K562 (cell line): ENCODE measurements around the gene HECW1. TPM values are rescaled to one million over a fixed set of nuclear protein-coding genes. Genes with fewer than 3 reads are reported as not detected.

ENCODE experiments used
- ATAC-seq: fragments of 200-7000 bp; cut with Tn5 transposase; 3 replicates; pipeline ENCODE4 v1.9.1; 2020; ENCODE audit warnings: moderate library complexity
- BruUV-seq: library from RNA; stranded (reverse); fragments of 400-500 nt; replicated peaks from 2 replicates; lab custom pipeline; 2021; lab: Mats Ljungman, UMichigan
- CTCF ChIA-PET: fragments of 300-600 bp; formaldehyde crosslinking; extraction: SDS; loops from one replicate; lab custom pipeline; 2021; ENCODE audit warnings: low intra/inter-chr PET ratio; lab: Yijun Ruan, JAX
- POLR2A ChIA-PET: fragments of 300-600, 350-650 bp; sonication (Branson Sonifier 250); formaldehyde crosslinking; extraction: SDS; loops from one replicate; lab custom pipeline; 2021; ENCODE audit warnings: antibody characterized with exemption, inconsistent platforms; lab: Yijun Ruan, JAX
- DNase-seq, 4 experiments: peaks; one replicate each; pipeline versions ENCODE4 v3.0.0 to v3.0.0-alpha.2; 2011 to 2018; ENCODE audit warnings: low spot score in 3 of 4, mixed read lengths in 3 of 4; ENCODE audit errors: extremely low read depth in 1 of 4
- FAIRE-seq: peaks from 2 replicates; lab custom pipeline; 2011; peaks lifted over from hg19 to GRCh38; lab: Jason Lieb, UNC
- H2AFZ ChIP-seq: 2 replicates; pipeline ENCODE4 v1.6.0; 2011; ENCODE audit warnings: low read depth, low read length, control low read depth, inconsistent platforms
- H3K27ac ChIP-seq: fragments of 200-600 bp; 3 replicates; pipeline ENCODE4 v1.8.0; 2011; ENCODE audit warnings: low read depth, mild to moderate bottlenecking, control low read depth, inconsistent platforms, low read length, moderate library complexity, mixed read lengths; ENCODE audit errors: extremely low read depth
- H3K27me3 ChIP-seq, 2 experiments: fragments of 300-600 bp in 1 of 2; 2 replicates in 1 of 2; 3 replicates in 1 of 2; pipeline versions ENCODE4 v1.6.0 to v1.8.0; 2011; ENCODE audit warnings: inconsistent platforms in 2 of 2, low read length in 2 of 2, mild to moderate bottlenecking in 1 of 2, mixed read lengths in 1 of 2, moderate library complexity in 1 of 2; ENCODE audit not compliant: control insufficient read depth in 2 of 2, insufficient read depth in 2 of 2
- H3K36me3 ChIP-seq: fragments of 300-600 bp; 3 replicates; pipeline ENCODE4 v1.8.0; 2011; ENCODE audit warnings: mild to moderate bottlenecking, low read length, inconsistent platforms; ENCODE audit not compliant: control insufficient read depth, insufficient read depth
- H3K4me1 ChIP-seq, 2 experiments: fragments of 200-600 bp in 1 of 2; replicated peaks in 1 of 2; 2 replicates in 1 of 2; 3 replicates in 1 of 2; pipeline versions ENCODE4 v1.5.1 to v1.8.0; 2011; ENCODE audit warnings: inconsistent platforms in 2 of 2, low read length in 2 of 2, mild to moderate bottlenecking in 1 of 2, mixed read lengths in 1 of 2, moderate library complexity in 1 of 2; ENCODE audit not compliant: control insufficient read depth in 2 of 2, insufficient read depth in 2 of 2
- H3K4me2 ChIP-seq: 2 replicates; pipeline ENCODE4 v1.6.1; 2011; ENCODE audit warnings: low read length, control low read depth, inconsistent platforms, mixed read lengths; ENCODE audit not compliant: insufficient read depth
- H3K4me3 ChIP-seq: fragments of 200-600 bp; sonication (generic), shearing (Covaris generic); 2 replicates; pipeline ENCODE4 v1.5.1; 2016; ENCODE audit warnings: control low read depth, inconsistent platforms
- H3K79me2 ChIP-seq: fragments of 200-600 bp; 3 replicates; pipeline ENCODE4 v1.8.0; 2011; ENCODE audit warnings: low read length, inconsistent platforms; ENCODE audit not compliant: control insufficient read depth, insufficient read depth
- H3K9ac ChIP-seq, 2 experiments: 2 replicates each; pipeline versions ENCODE4 v1.6.0 to v1.6.1; 2011; ENCODE audit warnings: low read depth in 2 of 2, low read length in 2 of 2, control low read depth in 1 of 2, inconsistent platforms in 1 of 2, mild to moderate bottlenecking in 1 of 2, mixed read lengths in 1 of 2; ENCODE audit not compliant: insufficient read depth in 1 of 2
- H3K9me1 ChIP-seq: one replicate; pipeline ENCODE4 v1.6.0; 2011; ENCODE audit warnings: inconsistent platforms, mild to moderate bottlenecking, low read length, moderate library complexity; ENCODE audit not compliant: control insufficient read depth, insufficient read depth
- H3K9me3 ChIP-seq: replicated peaks from 2 replicates; pipeline ENCODE4 v1.5.1; 2011; ENCODE audit warnings: low read depth, low read length, inconsistent platforms; ENCODE audit not compliant: control insufficient read depth, insufficient read depth
- H4K20me1 ChIP-seq: replicated peaks from 2 replicates; pipeline ENCODE4 v1.6.1; 2011; ENCODE audit warnings: low read length, inconsistent platforms, mixed read lengths; ENCODE audit not compliant: control insufficient read depth, insufficient read depth
- E2F1 ChIP-seq: sonication (generic); formaldehyde crosslinking; IDR thresholded peaks from 2 replicates; pipeline ENCODE4 v1.8.1; 2023; ENCODE audit warnings: mild to moderate bottlenecking, missing genetic modification reagents, moderate library complexity
- E2F8 ChIP-seq: fragments of 450-650 bp; IDR thresholded peaks from 2 replicates; pipeline ENCODE4 v1.7.1; 2018; ENCODE audit warnings: mild to moderate bottlenecking, low read depth; ENCODE audit not compliant: partially characterized antibody
- KLF1 ChIP-seq: fragments of 450-650 bp; IDR thresholded peaks from 2 replicates; pipeline ENCODE4 v1.6.1; 2016; ENCODE audit warnings: missing genetic modification characterization, missing compliant biosample characterization
- KLF6 ChIP-seq: fragments of 250-450 bp; sonication (Bioruptor Pico); IDR thresholded peaks from 2 replicates; pipeline ENCODE4 v1.4.0; 2020; ENCODE audit warnings: mild to moderate bottlenecking, moderate library complexity, borderline replicate concordance
- MBD2 ChIP-seq: sonication (generic); IDR thresholded peaks from 2 replicates; pipeline ENCODE4 v1.6.1; 2016; ENCODE audit warnings: low read depth, borderline replicate concordance
- NRF1 ChIP-seq, 2 experiments: fragments of 450-650 bp; IDR thresholded peaks in 1 of 2; conservative IDR thresholded peaks in 1 of 2; 2 replicates each; pipeline ENCODE4 v1.6.1; 2014; ENCODE audit warnings: mild to moderate bottlenecking in 2 of 2
- SIN3A ChIP-seq, 2 experiments: fragments of 150-350 bp in 1 of 2; IDR thresholded peaks; 2 replicates each; pipeline ENCODE4 v1.6.1; 2011 to 2016; ENCODE audit warnings: borderline replicate concordance in 2 of 2, low read depth in 2 of 2, low read length in 2 of 2, mild to moderate bottlenecking in 2 of 2, moderate library complexity in 2 of 2; ENCODE audit not compliant: control insufficient read depth in 1 of 2
- STAT5B ChIP-seq: fragments of 250-450 bp; sonication (Bioruptor Pico); IDR thresholded peaks from 2 replicates; pipeline ENCODE4 v1.8.0; 2021; ENCODE audit warnings: mild to moderate bottlenecking, inconsistent platforms
- TSC22D4 ChIP-seq: fragments of 450-650 bp; IDR thresholded peaks from 2 replicates; pipeline ENCODE4 v1.6.1; 2016; ENCODE audit warnings: missing genetic modification characterization, missing biosample characterization, control low read depth
- ZNF23 ChIP-seq: fragments of 250-450 bp; sonication (Bioruptor Pico); IDR thresholded peaks from 2 replicates; pipeline ENCODE4 v1.4.0; 2020; ENCODE audit warnings: mild to moderate bottlenecking
- ZNF695 ChIP-seq: fragments of 450-650 bp; formaldehyde crosslinking; IDR thresholded peaks from 2 replicates; pipeline ENCODE4 v1.4.0; 2020; ENCODE audit warnings: mild to moderate bottlenecking, moderate library complexity
- ZNF717 ChIP-seq: fragments of 250-450 bp; sonication (Bioruptor Pico); IDR thresholded peaks from 2 replicates; pipeline ENCODE4 v1.5.0; 2021
- WGBS: fragments of 100-300 bp; shearing (Covaris generic); methylation state at CpG from one replicate; pipeline ENCODE4 v1.1.6; 2016; ENCODE audit warnings: low coverage, mixed read lengths; ENCODE audit not compliant: insufficient coverage; ENCODE audit errors: missing lambda C conversion rate; 5-methylcytosine and 5-hydroxymethylcytosine counted together
- in situ Hi-C: fragments of 300-500 bp; cut with MboI; formaldehyde crosslinking; loops from 4 replicates; pipeline ENCODE4 v1.15.0; 2018; ENCODE audit warnings: inconsistent platforms, mixed read lengths
- intact Hi-C: fragments of 100-400 bp; cut with micrococcal nuclease; formaldehyde crosslinking; loops from 2 replicates; pipeline ENCODE4 v1.14.2; 2022
- polyA plus RNA-seq, 8 experiments: library from polyadenylated mRNA; depleted of rRNA in 4 of 8; stranded (reverse) in 5 of 8; unstranded in 3 of 8; fragments of >200 nt; fragmentation: Nextera tagmentation in 2 of 8; fragmentation: Illumina TruSeq in 1 of 8; extraction: Ambion mirVana in 2 of 8; extraction: Trizol in 1 of 8; gene quantifications; 2 replicates each; pipeline versions ENCODE4 v1.2.1 to v1.2.3, GENCODE V29; 2011 to 2014; ENCODE audit warnings: inconsistent platforms in 1 of 8, missing spikeins in 1 of 8
- total RNA-seq, 7 experiments: library from RNA; depleted of rRNA in 6 of 7; stranded (reverse); fragments of >200 nt in 6 of 7; fragmentation: Illumina TruSeq in 2 of 7; extraction: Trizol in 2 of 7; gene quantifications; 2 replicates each; pipeline versions ENCODE4 v1.2.1 to v1.2.3, GENCODE V29; 2011 to 2021; ENCODE audit warnings: low replicate concordance in 1 of 7

Gene HECW1
- total and polyA plus RNA-seq, 9 of the 15 experiments (the other 6 are each of a cell fraction or from before 2014, with no cell fraction given) = 0.07 to 0.31 (median 0.13) TPM; not detected in 4

GRCh38 chr7:43377196-43377960 is 264.9 kb downstream of the HECW1 start:
- TF ChIP-seq E2F1 (CRISPR knock-in tag) = no peak
- no peak for TF ChIP-seq ZNF717 (CRISPR knock-in tag)
- TF ChIP-seq ZNF695 = no peak
- TF ChIP-seq STAT5B = no peak
- TF ChIP-seq KLF1 = no peak
- no peak for TF ChIP-seq ZNF23 (CRISPR knock-in tag)
- TF ChIP-seq E2F8 = no peak
- no peak for TF ChIP-seq SIN3A (IDR thresholded peaks at IDR 0.05; ENCODE audit: borderline replicate concordance in 2 of 2, control insufficient read depth in 1 of 2, low read depth in 2 of 2, low read length in 2 of 2)
- no peak for TF ChIP-seq TSC22D4
- no peak for TF ChIP-seq NRF1 (conservative IDR thresholded peaks at IDR 0.05 in 1 of 2, IDR thresholded peaks at IDR 0.05 in 1 of 2)
- TF ChIP-seq KLF6 (CRISPR knock-in tag) = no peak
- TF ChIP-seq MBD2 = no peak
- H3K9me3 ChIP-seq = no peaks in the 10 kb centered on the region
- no peaks in the 10 kb centered on the region for H4K20me1 ChIP-seq
- 0% methylated on average over 4 of the region's 4 CpGs for WGBS
- no peaks in the 10 kb centered on the region for H3K9me1 ChIP-seq
- ATAC-seq (no peak), DNase-seq (no peak), FAIRE-seq (no peak)
- ChIA-PET CTCF (no interaction called here), POLR2A (no interaction called here)
- H3K4me1 ChIP-seq = no peaks in the 10 kb centered on the region; a peak in 1 of 5 replicates
- no peaks in the 10 kb centered on the region for H3K79me2 ChIP-seq
- no peaks in the 10 kb centered on the region for H3K36me3 ChIP-seq
- no TSS peak for BruUV-seq
- H2AFZ ChIP-seq = no peak overlapping the region
- H3K27ac ChIP-seq = no peak overlapping the region
- intact Hi-C loops = no loop called here
- no peak overlapping the region for H3K4me2 ChIP-seq
- no peak overlapping the region for H3K9ac ChIP-seq
- H3K4me3 ChIP-seq = no peak overlapping the region
- in situ Hi-C loops = no loop called here
- H3K27me3 ChIP-seq = peaks cover 3 to 10% of the 10 kb centered on the region in 2 experiments; a peak in 4 of 5 replicates
